ENCODE results near the gene ADAM12.

GRCh38 chr10:126037946-126038345, 350.3 kb downstream of the ADAM12 start:
- TF ChIP-seq CTCF (IDR thresholded peaks at IDR 0.05) (no peak), POLR2A (IDR thresholded peaks at IDR 0.05; ENCODE audit: low read depth) (no peak)
